OCI-LY7 (cell line): ENCODE results near the gene PRRG2. TPM values are rescaled to one million over a fixed set of nuclear protein-coding genes. Genes with fewer than 3 reads are reported as not detected.

Experiments
- BruUV-seq: library from RNA; stranded (reverse); fragments of 400-500 nt; replicated peaks from 2 replicates; lab custom pipeline; 2021; lab: Mats Ljungman, UMichigan
- CTCF ChIA-PET: fragments of 300-600 bp; sonication (Branson Sonifier 250); formaldehyde crosslinking; loops from one replicate; lab custom pipeline; 2022; ENCODE audit warnings: antibody characterized with exemption; ENCODE audit not compliant: unreplicated experiment; lab: Charles Lee
- POLR2A ChIA-PET: fragments of 300-600 bp; sonication (Branson Sonifier 250); formaldehyde crosslinking; loops from one replicate; lab custom pipeline; 2022; ENCODE audit warnings: antibody characterized with exemption; lab: Charles Lee
- DNase-seq: peaks from one replicate; pipeline ENCODE4 v3.0.0-alpha.2; 2015; ENCODE audit warnings: low spot score
- H2AFZ ChIP-seq: fragments of 200-600 bp; sonication (generic), shearing (Covaris generic); 2 replicates; pipeline ENCODE4 v1.6.1; 2014; ENCODE audit warnings: mild to moderate bottlenecking, antibody characterized with exemption, low read length, moderate library complexity
- H3K27ac ChIP-seq: fragments of 200-600 bp; sonication (generic); 2 replicates; pipeline ENCODE4 v1.5.1; 2014; ENCODE audit warnings: mixed run types, low read depth, mild to moderate bottlenecking, moderate library complexity, low read length, inconsistent platforms; ENCODE audit not compliant: poor library complexity, severe bottlenecking
- H3K36me3 ChIP-seq: fragments of 200-600 bp; sonication (generic); 2 replicates; pipeline ENCODE4 v1.6.1; 2014; ENCODE audit warnings: mild to moderate bottlenecking, antibody characterized with exemption, low read length, moderate library complexity, mixed read lengths; ENCODE audit not compliant: insufficient read depth
- H3K4me1 ChIP-seq: fragments of 200-600 bp; sonication (generic); 2 replicates; pipeline ENCODE4 v1.5.1; 2014; ENCODE audit warnings: mild to moderate bottlenecking, low read length; ENCODE audit not compliant: insufficient read depth, poor library complexity, severe bottlenecking
- H3K4me2 ChIP-seq: fragments of 200-600 bp; sonication (generic); 2 replicates; pipeline ENCODE4 v1.6.1; 2014; ENCODE audit warnings: mild to moderate bottlenecking, low read length
- H3K4me3 ChIP-seq: fragments of 200-600 bp; sonication (generic); 2 replicates; pipeline ENCODE4 v1.5.1; 2014; ENCODE audit warnings: mild to moderate bottlenecking, low read depth, low read length; ENCODE audit not compliant: poor library complexity, severe bottlenecking
- H3K79me2 ChIP-seq: fragments of 200-600 bp; sonication (generic); 2 replicates; pipeline ENCODE4 v1.6.1; 2016; ENCODE audit warnings: low read depth, mild to moderate bottlenecking, low read length, moderate library complexity, mixed read lengths; ENCODE audit not compliant: insufficient read depth
- H3K9me2 ChIP-seq: fragments of 200-600 bp; sonication (generic); 2 replicates; pipeline ENCODE4 v1.6.1; 2016; ENCODE audit warnings: mild to moderate bottlenecking, low read length, mixed read lengths; ENCODE audit not compliant: insufficient read depth
- H3K9me3 ChIP-seq: fragments of 200-600 bp; sonication (generic); 2 replicates; pipeline ENCODE4 v1.6.1; 2014; ENCODE audit warnings: mild to moderate bottlenecking, mixed run types, low read length, mixed read lengths
- H4K20me1 ChIP-seq: fragments of 200-600 bp; sonication (generic); 2 replicates; pipeline ENCODE4 v1.6.1; 2014; ENCODE audit warnings: mild to moderate bottlenecking, antibody characterized with exemption, low read length, moderate library complexity, mixed read lengths; ENCODE audit not compliant: insufficient read depth
- EZH2phosphoT487 ChIP-seq: fragments of 200-600 bp; sonication (generic); IDR thresholded peaks from 2 replicates; pipeline ENCODE4 v1.6.1; 2018; ENCODE audit warnings: low read depth, borderline replicate concordance, mild to moderate bottlenecking, mixed run types, antibody characterized with exemption, low read length, moderate library complexity, mixed read lengths
- intact Hi-C: fragments of 100-400 bp; cut with micrococcal nuclease; formaldehyde crosslinking; loops from one replicate; pipeline ENCODE4 v1.10.0; 2022; ENCODE audit not compliant: unreplicated experiment
- total RNA-seq, 2 experiments: library from RNA; depleted of rRNA in 1 of 2; stranded (reverse); fragments of >200 nt in 1 of 2; shearing (Covaris generic) in 1 of 2; gene quantifications; 2 replicates each; pipeline ENCODE4 v1.2.3, GENCODE V29; 2014 to 2022
- TF ChIP-seq, protein P1 (sequence below): fragments of 200-600 bp; sonication (generic); conservative IDR thresholded peaks from 2 replicates; pipeline ENCODE4 v1.5.1; 2014; ENCODE audit warnings: mild to moderate bottlenecking, antibody characterized with exemption, low read length, moderate library complexity, mixed read lengths

PRRG2 gene
- total RNA-seq, 2 experiments from 2014 or later = 2.4 to 2.7 TPM

DNA sequence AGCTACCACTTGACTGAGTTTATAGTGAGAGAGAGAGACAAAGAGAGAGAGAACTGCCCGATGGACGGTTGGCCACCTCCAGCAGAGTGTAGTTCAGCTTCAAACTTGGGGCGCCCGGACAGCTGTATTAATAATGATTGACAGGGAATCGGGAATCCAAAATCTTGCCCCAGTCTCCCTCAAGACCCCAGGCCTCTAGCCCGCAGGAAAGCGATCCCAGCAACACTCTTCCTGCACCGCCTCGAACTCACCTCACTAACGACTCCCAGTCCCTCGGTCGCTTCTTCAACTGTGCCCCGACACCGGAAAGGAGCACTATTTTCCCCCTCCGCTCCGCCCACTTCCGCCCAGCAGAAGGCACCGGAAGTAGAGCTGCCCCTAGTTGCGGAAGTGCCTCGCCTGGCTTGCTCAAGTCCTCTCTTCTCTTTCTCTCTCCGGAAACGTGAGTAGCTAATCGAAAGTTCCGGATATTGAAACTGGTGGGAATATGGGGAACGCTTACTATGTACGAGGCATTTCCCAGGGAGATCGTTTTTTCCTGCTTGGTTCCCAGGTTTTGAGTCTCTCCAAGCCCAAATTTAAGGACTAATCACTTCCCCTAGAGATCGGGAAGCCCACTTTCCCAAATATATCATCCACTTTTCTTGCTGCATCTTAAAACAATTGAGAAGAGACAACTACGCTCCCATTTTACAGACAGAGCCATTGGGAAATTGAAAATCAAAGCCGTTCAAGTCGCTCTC is 681 bp upstream of the PRRG2 start, which contains the start of gene NOSIP:
Gene NOSIP, minus strand, starts transcription at position 293 of the 743 bp plus-strand sequence. CDS start 19,865 bp downstream, outside the sequence.
- ChIA-PET CTCF (no interaction called here), POLR2A (interaction anchor here (1.0 to 2.1 kb wide), 7 partner anchors 8 to 81 kb away, joined by 3 to 9 read pairs (median 3); partner anchors contain the start of gene PRR12)
- H3K9me2 ChIP-seq = no peaks in the 10 kb centered on the region
- intact Hi-C loops = no loop called here
- peak within 1 kb of the TSS; percentile 84 for H3K4me2 ChIP-seq
- H3K4me3 ChIP-seq = peak within 1 kb of the TSS; percentile 89
- peak within 1 kb of the TSS; percentile 40 for H3K27ac ChIP-seq
- no TSS peak for BruUV-seq
- peak; percentile 98 for DNase-seq
- peak within 1 kb of the TSS; percentile 100 for H2AFZ ChIP-seq
- H4K20me1 ChIP-seq = no peaks in the 10 kb centered on the region
- H3K36me3 ChIP-seq = peaks cover 7% of the 10 kb centered on the region; the same call in 1 of the 2 replicates
- no peak for TF ChIP-seq EZH2phosphoT487
- TF ChIP-seq, protein P1, sequence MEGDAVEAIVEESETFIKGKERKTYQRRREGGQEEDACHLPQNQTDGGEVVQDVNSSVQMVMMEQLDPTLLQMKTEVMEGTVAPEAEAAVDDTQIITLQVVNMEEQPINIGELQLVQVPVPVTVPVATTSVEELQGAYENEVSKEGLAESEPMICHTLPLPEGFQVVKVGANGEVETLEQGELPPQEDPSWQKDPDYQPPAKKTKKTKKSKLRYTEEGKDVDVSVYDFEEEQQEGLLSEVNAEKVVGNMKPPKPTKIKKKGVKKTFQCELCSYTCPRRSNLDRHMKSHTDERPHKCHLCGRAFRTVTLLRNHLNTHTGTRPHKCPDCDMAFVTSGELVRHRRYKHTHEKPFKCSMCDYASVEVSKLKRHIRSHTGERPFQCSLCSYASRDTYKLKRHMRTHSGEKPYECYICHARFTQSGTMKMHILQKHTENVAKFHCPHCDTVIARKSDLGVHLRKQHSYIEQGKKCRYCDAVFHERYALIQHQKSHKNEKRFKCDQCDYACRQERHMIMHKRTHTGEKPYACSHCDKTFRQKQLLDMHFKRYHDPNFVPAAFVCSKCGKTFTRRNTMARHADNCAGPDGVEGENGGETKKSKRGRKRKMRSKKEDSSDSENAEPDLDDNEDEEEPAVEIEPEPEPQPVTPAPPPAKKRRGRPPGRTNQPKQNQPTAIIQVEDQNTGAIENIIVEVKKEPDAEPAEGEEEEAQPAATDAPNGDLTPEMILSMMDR = no peak
- peaks cover 18% of the 10 kb centered on the region for H3K4me1 ChIP-seq
- no peaks in the 10 kb centered on the region for H3K9me3 ChIP-seq
- peaks cover 22% of the 10 kb centered on the region for H3K79me2 ChIP-seq

DNA sequence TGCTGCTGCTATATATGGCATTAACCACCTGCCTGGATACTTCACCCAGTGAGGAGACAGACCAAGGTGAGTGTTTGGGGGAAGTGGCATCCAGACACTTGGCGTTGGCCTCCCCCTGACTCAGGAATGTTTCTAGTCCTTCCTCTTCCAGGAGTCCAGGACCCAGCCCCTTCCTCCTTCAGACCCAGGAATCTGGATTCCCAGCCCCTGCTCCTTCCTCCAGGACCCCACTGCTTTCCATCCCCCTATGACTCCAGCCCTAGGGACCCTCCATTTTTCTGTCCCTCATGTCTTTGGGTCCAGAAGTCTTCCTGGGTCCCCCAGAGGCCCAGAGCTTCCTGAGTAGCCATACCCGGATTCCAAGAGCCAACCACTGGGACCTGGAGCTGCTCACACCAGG is 2.1 kb downstream of the PRRG2 start:
- DNase-seq = no peak
- Histone ChIP-seq H3K27ac (no peak overlapping the region), H2AFZ (no peak overlapping the region), H3K4me3 (no peak overlapping the region), H3K79me2 (peaks cover 15% of the 10 kb centered on the region), H3K9me2 (no peaks in the 10 kb centered on the region), H3K9me3 (no peaks in the 10 kb centered on the region), H3K36me3 (no peaks in the 10 kb centered on the region), H3K4me2 (no peak overlapping the region), H3K4me1 (peaks cover 18% of the 10 kb centered on the region), H4K20me1 (no peaks in the 10 kb centered on the region)
- BruUV-seq = no TSS peak
- TF ChIP-seq EZH2phosphoT487 = no peak
- TF ChIP-seq, protein P1 = no peak
- ChIA-PET POLR2A (interaction anchor here (0.6 kb wide), 1 partner anchor 44 kb away, joined by 3 read pairs; no protein-coding TSS in a partner anchor), CTCF (no interaction called here)
- intact Hi-C loops = no loop called here

DNA sequence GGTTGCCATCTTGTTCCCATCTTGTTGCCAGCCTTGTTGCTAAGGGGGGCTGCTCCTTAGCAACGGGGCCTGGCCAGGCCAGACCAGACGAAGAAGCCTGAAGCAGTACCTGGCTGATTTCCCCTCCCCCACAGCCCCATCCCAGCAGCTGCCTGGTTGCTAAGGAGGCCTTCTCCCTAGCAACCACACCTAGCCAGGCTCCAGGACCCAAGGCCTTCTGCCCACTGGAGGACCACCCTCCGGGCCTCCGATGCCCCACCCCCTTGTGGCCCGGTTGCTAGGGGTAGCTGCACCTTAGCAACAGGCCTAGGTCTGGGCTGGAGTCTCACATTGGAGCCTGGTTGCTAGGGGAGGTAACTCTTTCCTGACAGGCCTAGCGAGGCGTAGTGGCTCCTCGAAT is 3.9 kb downstream of the PRRG2 start:
- Histone ChIP-seq H3K4me2 (no peak overlapping the region), H3K4me3 (no peak overlapping the region), H3K9me3 (no peaks in the 10 kb centered on the region), H3K9me2 (no peaks in the 10 kb centered on the region), H3K4me1 (peaks cover 13% of the 10 kb centered on the region), H3K27ac (no peak overlapping the region), H4K20me1 (no peaks in the 10 kb centered on the region), H3K79me2 (peaks cover 2% of the 10 kb centered on the region; the same call in 1 of the 2 replicates), H3K36me3 (no peaks in the 10 kb centered on the region), H2AFZ (no peak overlapping the region)
- ChIA-PET POLR2A (no interaction called here), CTCF (interaction anchor here (0.5 kb wide), 1 partner anchor 434 kb away, joined by 3 read pairs; no protein-coding TSS in a partner anchor)
- no peak for DNase-seq
- no peak for TF ChIP-seq EZH2phosphoT487
- TF ChIP-seq, protein P1 = no peak
- no TSS peak for BruUV-seq
- intact Hi-C loops = no loop called here
